Testis (tissue), 3 donors: ENCODE data around the gene FBXW5. TPM values are rescaled to one million over a fixed set of nuclear protein-coding genes. Genes with fewer than 3 reads are reported as not detected.

Source experiments
- DNase-seq: peaks from one replicate; pipeline ENCODE4 v3.0.0-alpha.2; 2019
- H3K27ac ChIP-seq, 2 donors: fragments of 200-600 bp; sonication (generic); one replicate each; pipeline ENCODE4 v1.5.1; 2019
- H3K27me3 ChIP-seq: fragments of 200-600 bp; sonication (generic); one replicate; pipeline ENCODE4 v1.5.1; 2019
- H3K36me3 ChIP-seq: fragments of 200-600 bp; sonication (generic); one replicate; pipeline ENCODE4 v1.5.1; 2017; ENCODE audit warnings: low read depth; ENCODE audit errors: missing control alignments
- H3K4me1 ChIP-seq: fragments of 200-600 bp; sonication (generic); one replicate; pipeline ENCODE4 v1.5.1; 2019
- H3K4me3 ChIP-seq, 2 donors: fragments of 200-600 bp; sonication (generic); one replicate each; pipeline ENCODE4 v1.5.1; 2017 to 2019
- H3K9me3 ChIP-seq: fragments of 200-600 bp; sonication (generic); one replicate; pipeline ENCODE4 v1.5.1; 2017
- CTCF ChIP-seq, 3 experiments: fragments of 450-650 bp in 2 of 3; fragments of 200-600 bp in 1 of 3; sonication (generic) in 1 of 3; IDR thresholded peaks; one replicate each; pipeline ENCODE4 v1.5.1; 2016 to 2019; ENCODE audit warnings: antibody characterized with exemption in 3 of 3, mild to moderate bottlenecking in 2 of 3, moderate library complexity in 1 of 3
- POLR2A ChIP-seq: fragments of 450-650 bp; IDR thresholded peaks from one replicate; pipeline ENCODE4 v1.6.1; 2017; ENCODE audit warnings: antibody characterized with exemption, mild to moderate bottlenecking, moderate library complexity
- WGBS, 2 donors: methylation state at CpG; one replicate each; pipeline ENCODE4 v1.1.5; 2018; 5-methylcytosine and 5-hydroxymethylcytosine counted together
- intact Hi-C: fragments of 100-400 bp; cut with DNase I; formaldehyde crosslinking; loops from one replicate; pipeline ENCODE4 v1.15.1; 2023; ENCODE audit warnings: low total_unique reads
- polyA plus RNA-seq: library from polyadenylated mRNA; stranded (reverse); fragments of 350-450 nt; fragmentation: Illumina TruSeq; extraction: RNeasy Lipid Tissue Mini Kit (QIAGEN cat#74804); gene quantifications from one replicate; pipeline ENCODE4 v1.2.3, GENCODE V29; 2014; ENCODE audit warnings: low read depth, low replicate concordance; ENCODE audit not compliant: insufficient read depth
- total RNA-seq, 2 donors: library from RNA; depleted of rRNA; stranded (reverse); fragments of >200 nt; gene quantifications; one replicate each; pipeline ENCODE4 v1.2.3, GENCODE V29; 2016

The FBXW5 gene
- total and polyA plus RNA-seq, 3 donors from 2014 or later = 452 to 749 (median 509) TPM

DNA sequence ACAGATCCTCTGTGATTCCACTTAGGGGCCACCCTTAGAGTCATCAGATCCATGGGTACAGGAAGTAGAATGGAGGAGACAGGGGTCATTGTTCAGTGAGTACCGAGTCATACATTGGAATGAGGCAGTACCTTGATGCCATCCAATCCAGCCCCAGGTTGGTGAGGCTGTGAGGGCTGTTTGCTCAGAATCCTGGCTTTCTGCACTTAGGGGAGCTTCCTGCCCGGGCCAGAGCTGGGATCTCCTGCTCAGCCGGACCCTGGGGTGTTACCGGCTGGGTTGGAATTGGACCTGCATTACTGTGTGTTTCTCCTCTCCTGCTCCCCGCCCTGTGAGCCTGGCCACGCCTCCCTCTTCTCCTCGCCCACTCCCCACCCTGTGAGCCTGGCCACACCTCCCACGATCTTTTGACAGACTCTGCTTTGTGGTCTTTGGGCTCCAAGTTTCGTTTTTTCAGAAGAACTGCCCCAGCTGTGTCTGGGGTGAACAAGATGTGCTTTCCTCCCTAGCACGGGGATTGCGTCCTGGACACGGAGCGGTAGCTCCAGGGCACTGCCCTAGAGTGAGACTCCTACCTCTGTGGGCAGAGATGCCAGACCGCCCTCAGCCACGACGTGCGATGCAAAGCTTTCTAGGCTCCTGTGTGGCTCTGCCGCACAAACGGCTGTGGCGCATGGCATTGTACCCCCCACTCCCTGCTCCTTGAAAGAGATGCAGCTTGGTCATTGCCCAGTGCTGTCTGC, 42.9 kb downstream of the FBXW5 start:
- no peaks in the 10 kb centered on the region for H3K27me3 ChIP-seq
- peaks cover 21% of the 10 kb centered on the region for H3K4me1 ChIP-seq
- no peak for TF ChIP-seq CTCF (IDR thresholded peaks at IDR 0.05)
- TF ChIP-seq POLR2A = no peak
- 43 to 48% methylated on average over 19 to 20 of the region's 20 CpGs for whole genome bisulfite sequencing, 2 donors
- intact Hi-C loops = no loop called here
- H3K9me3 ChIP-seq = no peaks in the 10 kb centered on the region
- no peak overlapping the region for H3K4me3 ChIP-seq
- H3K27ac ChIP-seq = peak overlapping the region; percentile 8 to 66
- peak; percentile 66 for DNase-seq
- no peaks in the 10 kb centered on the region for H3K36me3 ChIP-seq

- no peak for DNase-seq
- TF ChIP-seq POLR2A (no peak), CTCF (IDR thresholded peaks at IDR 0.05) (no peak)
- Histone ChIP-seq H3K4me3 (no peak overlapping the region), H3K27ac (peak overlapping the region in 1 of 2 donors; percentile 66), H3K4me1 (peaks cover 21% of the 10 kb centered on the region), H3K36me3 (no peaks in the 10 kb centered on the region), H3K9me3 (no peaks in the 10 kb centered on the region), H3K27me3 (no peaks in the 10 kb centered on the region)
- 89% methylated on average over 13 of the region's 13 CpGs for WGBS, 2 donors
- intact Hi-C loops = no loop called here
These were observed 43.5 kb downstream of the FBXW5 start for GRCh38 chr9:136900988-136901515.

DNA sequence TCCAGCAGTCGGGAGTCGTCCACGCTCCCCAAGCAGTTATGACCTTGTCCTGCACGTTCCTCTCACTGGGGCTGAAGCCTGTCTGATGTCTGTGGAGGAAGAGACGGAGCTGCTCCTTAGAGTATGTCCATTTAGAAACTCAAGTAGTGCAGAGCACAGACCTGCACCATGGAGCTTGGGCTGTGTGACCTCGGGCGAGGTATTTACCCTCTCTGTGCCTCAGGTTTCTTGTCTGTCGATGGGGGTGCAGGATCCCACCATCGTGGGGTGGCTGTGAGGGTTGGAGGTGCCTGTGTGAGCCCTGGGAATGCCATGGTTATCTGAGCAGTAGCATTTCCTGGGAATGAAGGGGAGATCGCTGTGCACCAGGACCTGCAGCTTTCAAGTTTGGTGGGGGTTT, 44.0 kb downstream of the FBXW5 start:
- TF ChIP-seq CTCF (IDR thresholded peaks at IDR 0.05) = no peak
- Histone ChIP-seq H3K36me3 (no peaks in the 10 kb centered on the region), H3K4me3 (no peak overlapping the region), H3K27me3 (no peaks in the 10 kb centered on the region), H3K4me1 (peaks cover 21% of the 10 kb centered on the region), H3K9me3 (no peaks in the 10 kb centered on the region), H3K27ac (peak overlapping the region in 1 of 2 donors; percentile 66)
- WGBS, 2 donors = 87 to 91% methylated on average over 3 to 10 of the region's 10 CpGs
- DNase-seq = no peak
- intact Hi-C loops = no loop called here

DNA sequence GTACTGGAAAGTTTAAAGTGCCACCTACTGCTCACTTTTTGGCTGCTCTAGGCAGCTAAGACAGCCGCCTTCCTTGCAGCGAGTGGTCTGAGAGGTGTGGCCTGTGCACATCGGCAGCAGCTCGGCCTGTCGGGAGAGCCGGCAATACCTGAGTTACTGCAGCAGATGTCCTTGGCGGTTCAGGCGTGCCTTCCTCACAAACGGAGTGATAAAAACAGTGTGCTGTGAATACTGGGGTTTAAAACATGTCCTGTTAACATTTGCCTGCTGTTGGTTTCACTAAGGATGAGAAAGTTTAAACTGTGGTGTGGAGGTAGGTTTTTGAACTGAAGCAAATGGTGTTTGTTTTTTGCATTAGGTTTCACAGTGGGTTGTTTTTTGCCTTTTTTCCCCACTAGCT, 45.3 kb downstream of the FBXW5 start:
- TF ChIP-seq CTCF (IDR thresholded peaks at IDR 0.05) (no peak), POLR2A (no peak)
- H3K27ac ChIP-seq = no peak overlapping the region
- DNase-seq = no peak

More for the DNA sequence above, 45.3 kb downstream of the FBXW5 start:
- Histone ChIP-seq H3K4me1 (peaks cover 21% of the 10 kb centered on the region), H3K27me3 (no peaks in the 10 kb centered on the region), H3K9me3 (no peaks in the 10 kb centered on the region), H3K36me3 (no peaks in the 10 kb centered on the region), H3K4me3 (no peak overlapping the region)
- intact Hi-C loops = no loop called here
- 50 to 78% methylated on average over 9 of the region's 9 CpGs for WGBS, 2 donors
